CD4-positive, alpha-beta T cell treated with Interleukin-17A for 1 hour (primary cell): ENCODE measurements around the gene PSMD10.

Experiments
- DNase-seq: peaks from one replicate; pipeline ENCODE4 v3.0.0-alpha.2; 2020

Gene PSMD10

GRCh38 chrX:108071578-108071977, 19.8 kb downstream of the PSMD10 start:
- no peak for DNase-seq

DNA sequence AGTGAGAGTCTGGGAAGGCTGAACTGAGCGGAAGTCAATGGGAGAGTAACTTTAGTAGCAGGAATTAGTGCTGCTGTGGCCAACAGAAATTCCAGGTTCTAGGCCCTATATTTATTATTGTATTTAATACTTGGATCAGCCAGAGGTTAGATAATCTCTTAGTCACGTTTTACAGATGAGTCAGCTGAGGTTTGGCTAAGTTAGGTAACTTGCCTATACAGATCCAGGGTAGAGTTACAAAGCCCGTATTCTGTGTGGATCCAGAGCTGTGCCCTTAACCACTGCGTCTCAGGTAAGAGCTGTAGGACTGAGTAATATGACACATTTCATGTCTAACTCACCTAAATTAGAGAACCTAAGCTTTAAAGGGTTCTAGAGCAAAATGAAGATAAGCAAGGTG, 20.5 kb downstream of the PSMD10 start:
- DNase-seq: no peak

DNA sequence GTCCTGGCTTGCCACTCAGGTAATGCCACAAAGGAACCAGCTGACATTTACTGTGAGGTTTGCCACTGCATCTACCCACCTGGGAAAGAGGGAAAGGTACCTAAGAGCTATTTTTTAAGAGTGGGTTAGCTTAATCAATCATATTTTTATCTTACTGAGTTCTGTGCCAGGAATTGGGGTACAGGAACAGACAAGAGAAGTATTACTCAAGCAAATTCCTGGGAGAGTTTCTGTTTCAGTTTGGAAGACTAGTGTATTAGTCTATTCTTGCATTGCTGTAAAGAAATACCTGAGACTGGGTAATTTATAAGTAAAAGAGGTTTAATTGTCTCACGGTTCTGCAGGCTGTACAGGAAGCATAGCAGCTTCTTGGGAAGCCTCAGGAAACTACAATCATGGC, 23.2 kb downstream of the PSMD10 start:
- DNase-seq: no peak

DNA sequence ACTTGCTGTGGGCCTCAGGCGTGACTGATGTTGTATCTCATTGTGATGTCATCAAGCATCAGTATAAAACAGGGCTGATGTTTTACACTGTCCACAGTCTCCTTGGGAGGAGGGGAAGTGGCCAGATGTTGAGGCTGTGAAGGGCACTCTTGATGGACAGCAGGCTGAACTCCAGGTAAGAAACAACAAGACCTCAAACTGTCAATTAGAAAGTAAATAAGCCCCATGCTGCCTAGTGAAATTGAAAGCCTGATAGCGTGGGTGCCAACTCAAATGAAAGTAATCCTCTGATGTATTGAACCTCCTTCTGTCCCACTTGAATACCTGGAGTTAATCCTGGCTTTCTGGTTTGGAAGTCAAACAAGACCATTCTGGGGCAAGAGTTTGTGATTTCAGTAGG, 26.7 kb downstream of the PSMD10 start:
- no peak for DNase-seq

- DNase-seq: no peak
These were observed 27.3 kb downstream of the PSMD10 start for GRCh38 chrX:108064001-108064400.

DNA sequence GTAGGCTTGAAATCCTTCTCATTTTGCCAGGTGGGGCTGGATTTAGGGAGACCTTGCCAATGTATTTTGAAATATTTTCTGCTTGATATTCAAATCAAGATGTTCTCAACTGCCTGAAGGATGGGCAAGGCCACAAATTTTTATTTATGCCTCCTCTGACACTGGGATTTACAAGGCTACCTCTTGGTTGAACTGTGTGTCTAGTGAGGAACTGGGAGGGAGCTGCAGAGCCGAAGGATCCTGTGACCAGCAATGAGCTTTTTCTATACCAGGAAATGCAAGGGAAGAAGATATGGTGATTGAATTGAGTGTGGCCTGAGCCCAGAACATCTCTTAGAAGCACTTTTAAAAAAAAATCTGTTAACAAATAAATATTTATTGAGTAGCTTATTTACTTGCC, 31.5 kb downstream of the PSMD10 start:
- no peak for DNase-seq

GRCh38 chrX:108055546-108055945, 35.8 kb downstream of the PSMD10 start:
- no peak for DNase-seq

DNA sequence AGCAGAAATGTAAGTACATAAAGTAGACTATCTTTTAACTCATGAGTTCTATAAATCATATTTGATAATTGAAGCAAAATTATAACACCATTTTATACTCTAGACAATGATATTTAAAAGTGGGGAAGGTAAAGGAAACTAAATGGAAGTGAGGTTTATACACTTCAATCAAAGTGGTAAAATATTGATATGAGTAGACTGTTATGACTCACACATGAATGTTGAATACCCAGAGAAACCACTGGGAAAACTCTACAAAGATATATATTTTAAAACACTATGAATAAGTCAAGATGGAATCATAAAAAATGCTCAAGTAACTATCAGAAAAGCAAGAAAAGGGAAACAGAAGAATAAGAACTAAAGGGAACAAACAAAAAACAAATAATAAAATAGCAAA, 38.1 kb downstream of the PSMD10 start:
- no peak for DNase-seq

GRCh38 chrX:108049649-108050048, 41.7 kb downstream of the PSMD10 start:
- no peak for DNase-seq

- no peak for DNase-seq
These were observed 46.6 kb downstream of the PSMD10 start, which contains the start of gene VSIG1 for GRCh38 chrX:108044554-108045256. Gene VSIG1 (plus strand): TSS chrX:108045065. CDS start chrX:108045131, 66 bp downstream.

GRCh38 chrX:108036298-108036973, 54.9 kb downstream of the PSMD10 start:
- DNase-seq: no peak

- no peak for DNase-seq
These were observed 56.6 kb downstream of the PSMD10 start for GRCh38 chrX:108034725-108035124.
